ENCODE measurements around the gene INTS7. TPM values are rescaled to one million over a fixed set of nuclear protein-coding genes. Genes with fewer than 3 reads are reported as not detected.
"Not testable (repeated sequence)": the region's sequence is repeated elsewhere in the genome, so short reads cannot be mapped to it uniquely, and the experiment has no call there.

INTS7 gene
- total RNA-seq, 2 experiments from 2014 or later, result 24.7 to 25.9 TPM

- DNase-seq, result no peak
- peaks cover 21% of the 10 kb centered on the region for H3K36me3 Mint-ChIP-seq (ENCODE audit: low read depth)
- no peak overlapping the region for H3K27ac Mint-ChIP-seq
- no peak overlapping the region for H3K4me3 Mint-ChIP-seq
- no peaks in the 10 kb centered on the region for H3K27me3 Mint-ChIP-seq (ENCODE audit: low read depth)
- intact Hi-C loops (cut with micrococcal nuclease), result no loop called here
- CTCF ChIA-PET, result interaction anchor here (1.0 kb wide), 1 partner anchor 22 kb away, joined by 3 read pairs; no protein-coding TSS in a partner anchor
- no peaks in the 10 kb centered on the region for H3K4me1 Mint-ChIP-seq (ENCODE audit: low read depth)
- H3K9me3 Mint-ChIP-seq, result no peaks in the 10 kb centered on the region
Measured at GRCh38 chr1:212007886-212008285, 27.5 kb downstream of the INTS7 start.

GRCh38 chr1:212007178-212007577, 28.2 kb downstream of the INTS7 start:
- CTCF ChIA-PET, result interaction anchor here (0.6 to 1.0 kb wide), 2 partner anchors 21 to 227 kb away, joined by 3 to 4 read pairs; no protein-coding TSS in a partner anchor
- intact Hi-C loops (cut with micrococcal nuclease), result no loop called here
- Mint-ChIP-seq H3K4me1 (ENCODE audit: low read depth) (no peaks in the 10 kb centered on the region), H3K27me3 (ENCODE audit: low read depth) (no peaks in the 10 kb centered on the region), H3K4me3 (no peak overlapping the region), H3K27ac (no peak overlapping the region), H3K36me3 (ENCODE audit: low read depth) (peaks cover 21% of the 10 kb centered on the region), H3K9me3 (no peaks in the 10 kb centered on the region)
- no peak for DNase-seq

- no peak overlapping the region for H3K4me3 Mint-ChIP-seq
- intact Hi-C loops (cut with micrococcal nuclease), result no loop called here
- no peaks in the 10 kb centered on the region for H3K4me1 Mint-ChIP-seq (ENCODE audit: low read depth)
- CTCF ChIA-PET, result interaction anchor here (0.5 to 1.0 kb wide), 2 partner anchors 29 to 302 kb away, joined by 3 read pairs; no protein-coding TSS in a partner anchor
- H3K27me3 Mint-ChIP-seq (ENCODE audit: low read depth), result no peaks in the 10 kb centered on the region
- no peak overlapping the region for H3K27ac Mint-ChIP-seq
- peaks cover 25% of the 10 kb centered on the region for H3K36me3 Mint-ChIP-seq (ENCODE audit: low read depth)
- DNase-seq, result no peak
- no peaks in the 10 kb centered on the region for H3K9me3 Mint-ChIP-seq
Measured at GRCh38 chr1:212004895-212005608, 30.3 kb downstream of the INTS7 start.

GRCh38 chr1:212002536-212002935, 32.8 kb downstream of the INTS7 start:
- Mint-ChIP-seq H3K27me3 (ENCODE audit: low read depth) (no peaks in the 10 kb centered on the region), H3K4me3 (no peak overlapping the region), H3K9me3 (no peaks in the 10 kb centered on the region), H3K27ac (no peak overlapping the region), H3K4me1 (ENCODE audit: low read depth) (no peaks in the 10 kb centered on the region), H3K36me3 (ENCODE audit: low read depth) (peaks cover 27% of the 10 kb centered on the region)
- intact Hi-C loops (cut with micrococcal nuclease), result no loop called here
- no peak for DNase-seq
- CTCF ChIA-PET, result no interaction called here

- DNase-seq; H3K27me3 Mint-ChIP-seq (ENCODE audit: low read depth); H3K4me3 Mint-ChIP-seq; H3K4me1 Mint-ChIP-seq (ENCODE audit: low read depth); H3K27ac Mint-ChIP-seq; H3K9me3 Mint-ChIP-seq; intact Hi-C loops (cut with micrococcal nuclease): not testable (repeated sequence)
- peaks cover 27% of the 10 kb centered on the region for H3K36me3 Mint-ChIP-seq (ENCODE audit: low read depth)
- CTCF ChIA-PET, result interaction anchor here (0.7 kb wide), 1 partner anchor 296 kb away, joined by 4 read pairs; no protein-coding TSS in a partner anchor
Measured at GRCh38 chr1:211997426-211997825, 37.9 kb downstream of the INTS7 start.

GRCh38 chr1:211991695-211992094, 43.7 kb downstream of the INTS7 start:
- H3K4me3 Mint-ChIP-seq, result no peak overlapping the region
- no peaks in the 10 kb centered on the region for H3K9me3 Mint-ChIP-seq
- intact Hi-C loops (cut with micrococcal nuclease), result no loop called here
- H3K36me3 Mint-ChIP-seq (ENCODE audit: low read depth), result peaks cover 14% of the 10 kb centered on the region
- H3K4me1 Mint-ChIP-seq (ENCODE audit: low read depth), result no peaks in the 10 kb centered on the region
- H3K27ac Mint-ChIP-seq, result no peak overlapping the region
- no peaks in the 10 kb centered on the region for H3K27me3 Mint-ChIP-seq (ENCODE audit: low read depth)
- CTCF ChIA-PET, result interaction anchor here (1.3 kb wide), 1 partner anchor 292 kb away, joined by 3 read pairs; no protein-coding TSS in a partner anchor
- no peak for DNase-seq

- peaks cover 21% of the 10 kb centered on the region for H3K36me3 Mint-ChIP-seq (ENCODE audit: low read depth)
- no peak for DNase-seq
- no peak overlapping the region for H3K27ac Mint-ChIP-seq
- H3K4me3 Mint-ChIP-seq, result no peak overlapping the region
- CTCF ChIA-PET, result no interaction called here
- H3K4me1 Mint-ChIP-seq (ENCODE audit: low read depth), result no peaks in the 10 kb centered on the region
- no peaks in the 10 kb centered on the region for H3K27me3 Mint-ChIP-seq (ENCODE audit: low read depth)
- H3K9me3 Mint-ChIP-seq, result no peaks in the 10 kb centered on the region
- intact Hi-C loops (cut with micrococcal nuclease), result no loop called here
Measured at GRCh38 chr1:211986628-211987254, 48.6 kb downstream of the INTS7 start.

- CTCF ChIA-PET, result interaction anchor here (0.9 to 1.0 kb wide), 3 partner anchors 22 to 470 kb away, joined by 3 to 4 read pairs (median 3); no protein-coding TSS in a partner anchor
Measured at GRCh38 chr1:211985556-211986264, 49.6 kb downstream of the INTS7 start.

GRCh38 chr1:211978596-211978995, 56.8 kb downstream of the INTS7 start:
- DNase-seq, result no peak
- Mint-ChIP-seq H3K9me3 (no peaks in the 10 kb centered on the region), H3K27me3 (ENCODE audit: low read depth) (no peaks in the 10 kb centered on the region), H3K4me3 (no peak overlapping the region), H3K4me1 (ENCODE audit: low read depth) (no peaks in the 10 kb centered on the region), H3K36me3 (ENCODE audit: low read depth) (peaks cover 25% of the 10 kb centered on the region), H3K27ac (no peak overlapping the region)
- CTCF ChIA-PET, result no interaction called here
- intact Hi-C loops (cut with micrococcal nuclease), result no loop called here

More at GRCh38 chr1:211985556-211986264, 49.6 kb downstream of the INTS7 start:
- intact Hi-C loops (cut with micrococcal nuclease), result no loop called here
- Mint-ChIP-seq H3K36me3 (ENCODE audit: low read depth) (peaks cover 19% of the 10 kb centered on the region), H3K27me3 (ENCODE audit: low read depth) (no peaks in the 10 kb centered on the region), H3K27ac (no peak overlapping the region), H3K4me3 (no peak overlapping the region), H3K4me1 (ENCODE audit: low read depth) (no peaks in the 10 kb centered on the region), H3K9me3 (no peaks in the 10 kb centered on the region)
- DNase-seq, result no peak

GRCh38 chr1:211975152-211975941, 60.0 kb downstream of the INTS7 start:
- intact Hi-C loops (cut with micrococcal nuclease), result no loop called here
- Mint-ChIP-seq H3K4me3 (no peak overlapping the region), H3K4me1 (ENCODE audit: low read depth) (no peaks in the 10 kb centered on the region), H3K27ac (no peak overlapping the region), H3K27me3 (ENCODE audit: low read depth) (no peaks in the 10 kb centered on the region), H3K9me3 (no peaks in the 10 kb centered on the region), H3K36me3 (ENCODE audit: low read depth) (peaks cover 21% of the 10 kb centered on the region)
- CTCF ChIA-PET, result no interaction called here
- DNase-seq, result no peak

GRCh38 chr1:211973541-211973940, 61.8 kb downstream of the INTS7 start:
- CTCF ChIA-PET, result no interaction called here
- DNase-seq, result no peak
- H3K9me3 Mint-ChIP-seq, result no peaks in the 10 kb centered on the region
- H3K27me3 Mint-ChIP-seq (ENCODE audit: low read depth), result no peaks in the 10 kb centered on the region
- H3K27ac Mint-ChIP-seq, result no peak overlapping the region
- no peak overlapping the region for H3K4me3 Mint-ChIP-seq
- intact Hi-C loops (cut with micrococcal nuclease), result no loop called here
- H3K36me3 Mint-ChIP-seq (ENCODE audit: low read depth), result peaks cover 21% of the 10 kb centered on the region
- H3K4me1 Mint-ChIP-seq (ENCODE audit: low read depth), result no peaks in the 10 kb centered on the region
